K562 treated with DMSO at 1 percent for 4 hours (cell line): Measurements from ENCODE around the gene SIX2. TPM values are rescaled to one million over a fixed set of nuclear protein-coding genes. Genes with fewer than 3 reads are reported as not detected.

Source experiments
- total RNA-seq: library from RNA; unstranded; fragments of 300-600 nt; gene quantifications from 2 replicates; pipeline ENCODE4 v1.2.3, GENCODE V29; 2022; ENCODE audit not compliant: insufficient read depth

Gene SIX2
- total RNA-seq, result not detected in 2 replicates

DNA sequence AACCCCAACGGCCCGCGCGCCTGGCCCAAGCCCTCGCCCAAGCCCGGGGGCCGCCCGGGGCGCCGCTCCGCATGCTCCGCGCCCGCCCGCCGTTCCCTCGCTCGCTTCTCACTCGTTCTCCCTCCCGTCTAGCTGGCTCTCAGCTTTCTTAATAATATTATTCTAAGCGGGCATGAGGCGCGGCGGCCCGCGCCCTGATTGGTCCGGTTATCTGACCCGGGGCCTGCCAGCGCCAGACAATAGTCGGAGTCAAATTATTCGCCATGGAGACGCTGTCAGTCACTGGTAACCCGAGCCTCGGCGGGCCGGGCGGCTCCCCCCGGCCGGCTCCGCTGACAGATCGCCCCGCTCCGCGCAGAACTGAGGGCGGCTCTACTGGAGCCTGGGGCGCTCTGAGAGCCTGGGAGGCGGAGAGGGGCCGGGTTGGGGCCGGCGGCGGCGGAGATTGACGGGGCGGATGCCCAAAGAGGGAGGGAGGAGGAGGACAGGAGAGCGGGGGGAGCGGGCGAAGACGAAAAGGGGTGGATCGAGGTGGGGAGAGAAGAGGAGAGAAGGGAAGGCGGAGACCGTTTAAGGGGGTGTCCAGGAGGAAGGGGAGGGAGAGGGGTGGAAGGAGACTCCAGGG is at the start of gene SIX2:
Gene SIX2, minus strand, starts transcription at position 150 of the 625 bp plus-strand sequence. CDS start 342 bp downstream, outside the sequence.

Other genes starting within 250 kb of the SIX2 start
- not detected in 2 replicates for gene SIX3, start 67.8 kb downstream of the SIX2 start, total RNA-seq